Measurements from ENCODE around the gene BEGAIN. TPM values are rescaled to one million over a fixed set of nuclear protein-coding genes. Genes with fewer than 3 reads are reported as not detected.

Gene BEGAIN
- total RNA-seq, 1 donor from 2014 or later = 1.5 TPM

DNA sequence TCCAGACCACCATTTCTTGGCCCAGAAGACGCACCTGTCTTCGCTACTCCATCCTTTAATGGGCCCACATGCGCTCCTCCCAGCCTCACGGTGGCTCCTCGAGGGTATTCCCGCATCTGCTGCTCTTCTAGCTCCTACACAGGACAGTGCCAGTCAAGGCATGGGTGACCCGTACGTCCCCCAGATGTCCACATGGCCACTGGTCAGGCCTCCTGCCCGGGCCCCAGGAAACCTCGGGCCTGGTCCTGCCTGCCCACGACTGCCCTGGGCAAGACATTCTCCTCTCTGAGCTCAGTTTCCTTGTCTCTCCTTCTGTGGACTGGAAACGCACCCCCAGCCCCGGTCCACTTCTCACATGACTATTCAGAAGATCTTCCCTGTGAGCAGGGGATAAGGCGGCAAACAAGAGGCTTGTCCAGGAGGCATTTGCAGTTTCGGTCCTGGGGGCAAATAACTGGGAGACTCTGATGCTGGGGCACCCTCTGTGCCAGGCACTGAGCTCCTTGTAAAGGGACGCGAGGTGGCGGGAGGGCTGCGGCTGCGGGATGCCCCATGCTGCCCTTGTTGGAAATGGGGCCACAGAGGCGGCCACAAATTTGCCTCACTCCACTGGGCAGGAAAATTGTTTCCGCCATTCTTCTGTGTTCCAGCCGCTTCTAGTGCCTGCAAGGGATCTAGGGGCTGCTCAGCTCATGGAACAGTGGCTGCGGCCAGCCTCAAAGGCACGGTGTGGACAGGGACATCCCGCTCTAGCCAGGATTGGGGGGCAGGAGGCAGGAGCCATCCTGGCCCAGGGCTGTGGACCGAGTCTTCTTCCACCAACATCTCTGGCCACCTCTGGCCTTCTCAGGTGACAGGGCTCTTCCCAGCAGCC lies 6.8 kb upstream of the BEGAIN start:
- TF ChIP-seq, protein P1, sequence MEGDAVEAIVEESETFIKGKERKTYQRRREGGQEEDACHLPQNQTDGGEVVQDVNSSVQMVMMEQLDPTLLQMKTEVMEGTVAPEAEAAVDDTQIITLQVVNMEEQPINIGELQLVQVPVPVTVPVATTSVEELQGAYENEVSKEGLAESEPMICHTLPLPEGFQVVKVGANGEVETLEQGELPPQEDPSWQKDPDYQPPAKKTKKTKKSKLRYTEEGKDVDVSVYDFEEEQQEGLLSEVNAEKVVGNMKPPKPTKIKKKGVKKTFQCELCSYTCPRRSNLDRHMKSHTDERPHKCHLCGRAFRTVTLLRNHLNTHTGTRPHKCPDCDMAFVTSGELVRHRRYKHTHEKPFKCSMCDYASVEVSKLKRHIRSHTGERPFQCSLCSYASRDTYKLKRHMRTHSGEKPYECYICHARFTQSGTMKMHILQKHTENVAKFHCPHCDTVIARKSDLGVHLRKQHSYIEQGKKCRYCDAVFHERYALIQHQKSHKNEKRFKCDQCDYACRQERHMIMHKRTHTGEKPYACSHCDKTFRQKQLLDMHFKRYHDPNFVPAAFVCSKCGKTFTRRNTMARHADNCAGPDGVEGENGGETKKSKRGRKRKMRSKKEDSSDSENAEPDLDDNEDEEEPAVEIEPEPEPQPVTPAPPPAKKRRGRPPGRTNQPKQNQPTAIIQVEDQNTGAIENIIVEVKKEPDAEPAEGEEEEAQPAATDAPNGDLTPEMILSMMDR (IDR thresholded peaks at IDR 0.05) = no peak
- DNase-seq (peak; percentile 49), ATAC-seq (no peak)
- Histone ChIP-seq H3K27me3 (peaks cover 20% of the 10 kb centered on the region), H3K36me3 (no peaks in the 10 kb centered on the region), H3K27ac (no peak overlapping the region), H3K4me3 (no peak overlapping the region), H3K9me3 (no peaks in the 10 kb centered on the region), H3K4me1 (no peaks in the 10 kb centered on the region)
- intact Hi-C loops (cut with DNase I) = no loop called here

DNA sequence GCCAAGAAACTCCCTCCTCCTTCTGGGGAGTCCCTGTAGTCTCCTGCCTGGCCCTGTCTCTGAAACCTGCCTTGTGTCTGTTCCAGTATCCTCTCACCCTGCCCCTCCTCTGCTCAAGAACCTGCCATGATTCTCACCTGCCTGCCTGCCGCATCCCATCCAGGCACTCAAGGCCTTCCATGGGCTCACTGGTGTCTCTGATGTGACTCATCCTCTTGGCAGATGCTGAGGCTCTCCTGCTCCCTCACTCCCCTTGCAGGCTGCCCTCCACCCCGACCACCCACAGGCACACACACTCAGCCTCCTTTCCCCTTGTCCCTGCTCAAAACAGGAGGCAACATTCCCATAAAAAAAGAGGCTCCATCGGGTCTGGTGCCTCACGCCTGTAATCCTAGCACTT lies 5.8 kb upstream of the BEGAIN start:
- peak; percentile 29 for DNase-seq
- H3K4me1 ChIP-seq = no peaks in the 10 kb centered on the region
- TF ChIP-seq, protein P1 (IDR thresholded peaks at IDR 0.05) = no peak

DNA sequence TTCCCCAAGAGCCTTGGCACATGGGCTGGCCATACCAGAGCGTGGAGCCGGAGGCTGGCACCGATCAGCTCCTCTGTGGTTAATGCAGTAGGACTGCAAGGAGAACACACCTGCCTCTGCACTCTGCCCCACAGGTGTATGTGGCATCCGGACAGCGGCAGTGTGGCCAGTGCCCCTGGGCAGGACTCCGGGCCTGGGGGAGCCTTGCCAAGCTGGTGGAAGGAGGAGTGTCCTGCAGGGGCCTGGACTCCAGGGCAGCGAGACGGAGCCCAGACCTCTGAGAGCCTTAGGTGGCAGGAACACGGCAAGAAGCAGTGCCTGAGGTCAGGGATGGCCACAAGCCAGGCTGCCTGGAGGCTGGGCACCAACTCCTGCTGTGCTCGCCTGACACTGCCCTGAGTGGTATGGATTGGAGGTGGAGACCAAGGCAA lies 5.3 kb upstream of the BEGAIN start:
- Histone ChIP-seq H3K36me3 (no peaks in the 10 kb centered on the region), H3K27me3 (peaks cover 33% of the 10 kb centered on the region), H3K4me1 (no peaks in the 10 kb centered on the region), H3K4me3 (no peak overlapping the region), H3K9me3 (no peaks in the 10 kb centered on the region), H3K27ac (no peak overlapping the region)
- no peak for ATAC-seq
- DNase-seq = peak; percentile 48
- intact Hi-C loops (cut with DNase I) = no loop called here
- TF ChIP-seq, protein P1 (IDR thresholded peaks at IDR 0.05) = no peak

More for the DNA sequence above, 5.8 kb upstream of the BEGAIN start:
- intact Hi-C loops (cut with DNase I) = no loop called here
- no peak for ATAC-seq
- Histone ChIP-seq H3K4me3 (no peak overlapping the region), H3K27ac (no peak overlapping the region), H3K27me3 (peaks cover 29% of the 10 kb centered on the region), H3K36me3 (no peaks in the 10 kb centered on the region), H3K9me3 (no peaks in the 10 kb centered on the region)

DNA sequence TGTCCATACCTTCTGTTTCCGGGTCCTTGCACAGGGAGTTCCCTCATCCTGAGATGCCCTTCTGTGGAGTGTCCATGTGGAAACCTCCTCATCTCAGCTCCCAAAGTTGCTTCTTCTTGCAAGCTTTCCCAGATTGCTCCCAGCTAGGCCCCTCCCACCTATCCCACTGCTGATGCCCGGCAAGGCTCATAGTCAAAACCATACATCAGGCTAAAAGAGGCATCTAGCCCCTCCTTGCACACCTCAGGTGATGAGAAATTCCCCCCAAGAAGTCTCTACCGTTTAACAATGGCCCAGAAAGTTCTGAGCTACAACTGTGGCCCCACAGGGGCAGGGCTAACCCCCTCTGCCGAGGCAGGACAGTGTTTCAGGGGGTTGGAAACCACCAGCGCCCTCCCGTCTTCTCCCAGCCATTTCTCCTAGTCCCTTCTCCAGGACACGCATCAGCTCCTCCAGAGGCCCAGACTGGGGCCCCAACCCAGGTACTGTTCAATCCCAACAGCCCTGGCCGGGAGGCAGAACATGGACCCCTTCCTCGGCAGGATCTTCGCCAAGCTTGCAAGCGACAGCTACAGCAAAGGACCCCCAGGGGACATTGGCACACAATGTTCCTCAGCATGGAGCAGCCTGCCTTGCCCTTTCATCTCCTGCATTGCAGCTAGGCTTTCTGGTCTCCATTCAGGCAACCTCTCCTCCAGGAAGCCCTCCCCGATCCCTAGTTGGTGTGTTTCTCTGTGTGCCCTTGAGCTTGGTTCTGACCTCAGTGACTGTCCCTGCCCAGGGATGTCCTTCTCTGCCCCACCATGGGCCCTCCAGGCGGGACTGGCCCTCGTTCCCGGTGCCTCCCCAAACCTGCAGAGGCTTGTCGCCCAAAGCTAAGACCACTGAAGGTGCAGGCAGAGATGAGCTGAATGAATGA lies 4.5 kb upstream of the BEGAIN start:
- Histone ChIP-seq H3K9me3 (no peaks in the 10 kb centered on the region), H3K4me1 (peaks cover under 1% of the 10 kb centered on the region), H3K36me3 (no peaks in the 10 kb centered on the region), H3K4me3 (no peak overlapping the region), H3K27ac (no peak overlapping the region), H3K27me3 (peaks cover 34% of the 10 kb centered on the region)
- DNase-seq = peak; percentile 57
- no peak for ATAC-seq
- intact Hi-C loops (cut with DNase I) = no loop called here
- TF ChIP-seq, protein P1 (IDR thresholded peaks at IDR 0.05) = no peak

DNA sequence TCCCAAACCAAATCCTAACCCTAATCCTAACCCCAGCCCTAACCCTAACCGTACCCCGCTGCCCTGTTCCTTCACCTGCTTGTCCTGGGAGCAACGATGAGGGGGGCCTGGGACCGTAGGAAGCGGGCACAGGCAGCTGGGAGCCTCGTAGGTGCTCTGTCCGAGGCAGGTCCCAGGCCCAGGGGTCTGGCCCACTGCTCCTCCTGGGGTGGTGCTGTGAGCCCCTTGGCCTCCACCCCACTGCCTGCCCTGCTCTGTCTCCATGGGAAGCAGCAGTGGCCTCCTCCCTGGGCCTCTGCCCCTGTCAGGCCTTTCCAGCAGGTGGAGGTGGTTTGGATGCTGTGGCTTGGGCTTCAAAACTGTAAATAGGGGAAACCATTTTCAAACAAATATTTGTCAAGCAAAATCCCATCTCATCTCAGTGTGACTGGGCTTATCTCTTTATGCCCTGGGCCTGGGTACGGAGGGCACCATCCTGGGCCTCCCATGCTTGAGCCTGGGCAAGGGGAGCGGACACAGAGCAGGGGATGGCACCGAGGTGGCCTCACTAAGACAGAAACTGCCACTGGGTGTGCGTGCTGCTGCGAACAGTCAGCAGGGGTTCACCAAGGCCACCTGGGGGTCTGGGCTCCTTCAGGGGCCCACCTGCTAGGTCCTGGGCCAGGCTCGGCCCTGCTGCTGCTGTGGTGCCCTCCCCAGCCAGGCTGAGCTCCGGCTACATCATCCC lies 3.7 kb upstream of the BEGAIN start:
- no peaks in the 10 kb centered on the region for H3K9me3 ChIP-seq
- H3K27ac ChIP-seq = no peak overlapping the region
- TF ChIP-seq, protein P1 (IDR thresholded peaks at IDR 0.05) = no peak
- peaks cover 6% of the 10 kb centered on the region for H3K4me1 ChIP-seq
- ATAC-seq (no peak), DNase-seq (peak; percentile 60)
- H3K27me3 ChIP-seq = peaks cover 38% of the 10 kb centered on the region
- no peaks in the 10 kb centered on the region for H3K36me3 ChIP-seq
- intact Hi-C loops (cut with DNase I) = no loop called here
- no peak overlapping the region for H3K4me3 ChIP-seq
